Peyer's patch (tissue), 4 donors: ENCODE measurements around the gene TMEM121B. TPM values are rescaled to one million over a fixed set of nuclear protein-coding genes. Genes with fewer than 3 reads are reported as not detected.

ENCODE experiments used
- DNase-seq, 3 donors: peaks; one replicate each; pipeline ENCODE4 v3.0.0-alpha.2; 2017 to 2019
- H3K27ac ChIP-seq, 4 donors: fragments of 200-600 bp; sonication (generic); one replicate each; pipeline ENCODE4 v1.5.1; 2016 to 2019
- H3K27me3 ChIP-seq, 2 donors: fragments of 200-600 bp; sonication (generic); one replicate each; pipeline ENCODE4 v1.5.1; 2019
- H3K36me3 ChIP-seq, 3 donors: fragments of 200-600 bp; sonication (generic); one replicate each; pipeline ENCODE4 v1.5.1; 2016 to 2019
- H3K4me1 ChIP-seq, 4 donors: fragments of 200-600 bp; sonication (generic); one replicate each; pipeline ENCODE4 v1.5.1; 2016 to 2019
- H3K4me3 ChIP-seq, 4 donors: fragments of 200-600 bp; sonication (generic); 1 replicate in 3 of 4; 2 replicates in 1 of 4; pipeline ENCODE4 v1.5.1; 2016 to 2019; ENCODE audit warnings: mild to moderate bottlenecking in 1 of 4
- H3K9me3 ChIP-seq, 4 donors: fragments of 200-600 bp; sonication (generic); one replicate each; pipeline ENCODE4 v1.5.1; 2016 to 2019; ENCODE audit warnings: mild to moderate bottlenecking in 1 of 4
- CTCF ChIP-seq, 6 experiments: fragments of 450-650 bp in 4 of 6; fragments of 200-600 bp in 2 of 6; sonication (generic) in 1 of 6; IDR thresholded peaks; one replicate each; pipeline ENCODE4 v1.5.1; 2017 to 2019; ENCODE audit warnings: antibody characterized with exemption in 6 of 6, mild to moderate bottlenecking in 3 of 6, moderate library complexity in 1 of 6
- POLR2A ChIP-seq, 2 donors: fragments of 450-650 bp; IDR thresholded peaks; one replicate each; pipeline ENCODE4 v1.5.1; 2017; ENCODE audit warnings: antibody characterized with exemption in 2 of 2, mild to moderate bottlenecking in 2 of 2, moderate library complexity in 2 of 2
- total RNA-seq, 4 donors: library from RNA; depleted of rRNA; stranded (reverse); fragments of >200 nt; gene quantifications; one replicate each; pipeline ENCODE4 v1.1.0, GENCODE V29; 2016

Gene TMEM121B
- total RNA-seq, 4 donors from 2014 or later = 0.18 to 0.76 (median 0.40) TPM; not detected in 1

GRCh38 chr22:17137861-17138425 lies 16.8 kb upstream of the TMEM121B start:
- Histone ChIP-seq H3K9me3 (no peaks in the 10 kb centered on the region), H3K4me3 (no peak overlapping the region), H3K36me3 (peaks cover 0 to 53% (median 0%) of the 10 kb centered on the region in 3 donors), H3K27me3 (no peaks in the 10 kb centered on the region), H3K27ac (no peak overlapping the region), H3K4me1 (no peaks in the 10 kb centered on the region)
- TF ChIP-seq POLR2A (IDR thresholded peaks at IDR 0.05) = no peak
- TF ChIP-seq CTCF (IDR thresholded peaks at IDR 0.05) = no peak
- DNase-seq = peak in 1 of 3 donors; percentile 20

GRCh38 chr22:17137170-17137569 lies 16.0 kb upstream of the TMEM121B start:
- Histone ChIP-seq H3K9me3 (no peaks in the 10 kb centered on the region), H3K4me3 (no peak overlapping the region), H3K36me3 (peaks cover 0 to 48% (median 0%) of the 10 kb centered on the region in 3 donors), H3K27me3 (no peaks in the 10 kb centered on the region), H3K27ac (no peak overlapping the region), H3K4me1 (no peaks in the 10 kb centered on the region)
- no peak for TF ChIP-seq CTCF (IDR thresholded peaks at IDR 0.05)
- TF ChIP-seq POLR2A (IDR thresholded peaks at IDR 0.05) = no peak
- peak in 1 of 3 donors; percentile 1 for DNase-seq

DNA sequence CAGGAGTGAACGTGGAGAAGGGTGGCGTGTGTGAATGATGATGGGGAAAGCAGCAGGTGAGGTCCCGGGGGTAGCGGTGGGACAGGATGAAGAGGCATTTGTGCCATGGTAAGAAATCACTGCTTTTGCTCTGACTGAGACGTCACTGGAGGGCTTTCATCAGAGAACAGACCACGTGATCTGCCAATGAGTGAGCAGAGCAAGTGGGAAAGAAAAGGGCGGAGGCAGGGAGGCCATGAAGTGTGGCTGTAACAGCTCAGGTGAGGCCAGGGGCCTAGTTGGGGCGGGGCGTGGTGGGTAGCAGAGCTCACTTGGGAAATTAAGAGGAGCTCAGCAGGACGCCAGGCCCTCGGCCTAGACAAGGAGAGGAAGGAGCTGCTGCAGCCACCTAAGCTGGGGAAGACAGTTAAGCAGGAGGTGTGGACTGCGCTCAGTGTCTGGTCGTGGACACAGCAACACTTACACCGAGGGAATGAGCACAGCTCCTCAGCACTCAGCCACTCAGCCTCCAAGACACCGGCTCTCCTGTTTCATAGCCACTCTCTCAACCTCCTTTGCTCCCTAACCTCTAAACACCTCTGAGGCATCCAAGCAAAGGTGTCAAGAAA lies 14.1 kb upstream of the TMEM121B start:
- Histone ChIP-seq H3K27ac (no peak overlapping the region), H3K4me1 (no peaks in the 10 kb centered on the region), H3K4me3 (no peak overlapping the region), H3K27me3 (no peaks in the 10 kb centered on the region), H3K36me3 (peaks cover 0 to 29% (median 0%) of the 10 kb centered on the region in 3 donors), H3K9me3 (no peaks in the 10 kb centered on the region)
- DNase-seq = peak in 1 of 3 donors; percentile 18
- TF ChIP-seq CTCF (IDR thresholded peaks at IDR 0.05) = no peak
- no peak for TF ChIP-seq POLR2A (IDR thresholded peaks at IDR 0.05)

GRCh38 chr22:17133137-17133536 lies 12.0 kb upstream of the TMEM121B start:
- peaks cover 0 to 14% (median 0%) of the 10 kb centered on the region in 3 donors for H3K36me3 ChIP-seq
- no peak overlapping the region for H3K4me3 ChIP-seq
- no peaks in the 10 kb centered on the region for H3K4me1 ChIP-seq
- H3K27me3 ChIP-seq = no peaks in the 10 kb centered on the region
- TF ChIP-seq CTCF (IDR thresholded peaks at IDR 0.05) (no peak), POLR2A (IDR thresholded peaks at IDR 0.05) (no peak)
- H3K9me3 ChIP-seq = no peaks in the 10 kb centered on the region
- H3K27ac ChIP-seq = no peak overlapping the region
- no peak for DNase-seq

DNA sequence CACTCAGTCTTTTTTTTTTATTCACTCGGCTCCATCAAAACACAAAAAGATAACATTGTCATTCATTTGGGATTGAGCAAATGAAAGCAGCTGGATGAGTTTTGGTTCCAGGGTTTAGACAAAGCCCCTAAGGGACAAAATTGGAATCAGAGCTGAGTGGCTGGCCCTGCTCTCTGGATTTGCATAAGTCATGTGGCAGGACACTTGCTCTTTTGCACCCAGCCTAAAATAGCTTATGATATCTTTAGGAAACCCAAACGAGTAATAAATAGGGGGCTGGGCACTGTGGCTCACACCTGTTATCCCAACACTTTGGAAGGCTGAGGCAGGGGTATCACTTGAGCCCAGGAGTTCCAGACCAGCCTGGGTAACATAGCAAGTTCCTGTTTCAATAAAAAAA lies 11.0 kb upstream of the TMEM121B start:
- TF ChIP-seq POLR2A (IDR thresholded peaks at IDR 0.05) (no peak), CTCF (IDR thresholded peaks at IDR 0.05) (no peak)
- Histone ChIP-seq H3K27ac (no peak overlapping the region), H3K36me3 (peaks cover 0 to 4% (median 0%) of the 10 kb centered on the region in 3 donors), H3K27me3 (no peaks in the 10 kb centered on the region), H3K9me3 (no peaks in the 10 kb centered on the region), H3K4me1 (no peaks in the 10 kb centered on the region), H3K4me3 (no peak overlapping the region)
- DNase-seq = peak in 1 of 3 donors; percentile 0
